Testis (tissue), 2 donors: Measurements from ENCODE around the gene TMPRSS11A.

Experiments used
- CTCF ChIP-seq, 3 experiments: fragments of 450-650 bp in 2 of 3; fragments of 200-600 bp in 1 of 3; sonication (generic) in 1 of 3; IDR thresholded peaks; one replicate each; pipeline ENCODE4 v1.5.1; 2016 to 2019; ENCODE audit warnings: antibody characterized with exemption in 3 of 3, mild to moderate bottlenecking in 2 of 3, moderate library complexity in 1 of 3
- POLR2A ChIP-seq: fragments of 450-650 bp; IDR thresholded peaks from one replicate; pipeline ENCODE4 v1.6.1; 2017; ENCODE audit warnings: antibody characterized with exemption, mild to moderate bottlenecking, moderate library complexity

GRCh38 chr4:67927251-67927650 is 36.0 kb downstream of the TMPRSS11A start:
- TF ChIP-seq CTCF (IDR thresholded peaks at IDR 0.05), result no peak
- TF ChIP-seq POLR2A, result no peak
